Trophoblast cell (in vitro differentiated cells and primary cell): ENCODE measurements around the gene JUP.

ENCODE experiments used
- DNase-seq, 2 donors: peaks; one replicate each; pipeline ENCODE4 v3.0.0-alpha.2; 2016
- H2AFZ ChIP-seq: 2 replicates; pipeline ENCODE4 v1.6.1; 2013; ENCODE audit warnings: low read length, moderate library complexity, mild to moderate bottlenecking; ENCODE audit not compliant: insufficient read depth, poor library complexity
- H2AK5ac ChIP-seq: 2 replicates; pipeline ENCODE4 v1.6.1; 2013; ENCODE audit warnings: mild to moderate bottlenecking, low read length
- H2BK120ac ChIP-seq: 2 replicates; pipeline ENCODE4 v1.6.1; 2013; ENCODE audit warnings: low read length, mild to moderate bottlenecking, moderate library complexity; ENCODE audit not compliant: insufficient read depth, poor library complexity
- H2BK12ac ChIP-seq: 2 replicates; pipeline ENCODE4 v1.6.1; 2013; ENCODE audit warnings: mild to moderate bottlenecking, low read length, moderate library complexity
- H2BK5ac ChIP-seq: 2 replicates; pipeline ENCODE4 v1.6.1; 2013; ENCODE audit warnings: low read length, low read depth, moderate library complexity, mild to moderate bottlenecking; ENCODE audit not compliant: poor library complexity
- H3K14ac ChIP-seq: 2 replicates; pipeline ENCODE4 v1.6.1; 2013; ENCODE audit warnings: mild to moderate bottlenecking, low read length
- H3K18ac ChIP-seq: 2 replicates; pipeline ENCODE4 v1.6.1; 2013; ENCODE audit warnings: mild to moderate bottlenecking, low read length
- H3K23ac ChIP-seq: 2 replicates; pipeline ENCODE4 v1.6.1; 2013; ENCODE audit warnings: low read length
- H3K27ac ChIP-seq: 2 replicates; pipeline ENCODE4 v1.5.1; 2013; ENCODE audit warnings: low read depth, mild to moderate bottlenecking, inconsistent platforms, low read length, moderate library complexity
- H3K27me3 ChIP-seq: 2 replicates; pipeline ENCODE4 v1.6.1; 2013; ENCODE audit warnings: inconsistent platforms, mild to moderate bottlenecking, low read length, moderate library complexity; ENCODE audit not compliant: insufficient read depth
- H3K36me3 ChIP-seq, 2 experiments: 1 replicate in 1 of 2; 2 replicates in 1 of 2; pipeline ENCODE4 v1.6.1; 2013; ENCODE audit warnings: low read length in 2 of 2, mild to moderate bottlenecking in 2 of 2, moderate library complexity in 1 of 2; ENCODE audit not compliant: insufficient read depth in 2 of 2, control insufficient read depth in 1 of 2
- H3K4ac ChIP-seq: 2 replicates; pipeline ENCODE4 v1.6.1; 2013; ENCODE audit warnings: low read depth, mild to moderate bottlenecking, low read length, moderate library complexity
- H3K4me1 ChIP-seq, 2 experiments: 1 replicate in 1 of 2; 2 replicates in 1 of 2; pipeline ENCODE4 v1.6.1; 2013; ENCODE audit warnings: low read length in 2 of 2, mild to moderate bottlenecking in 2 of 2, moderate library complexity in 1 of 2; ENCODE audit not compliant: insufficient read depth in 2 of 2, control insufficient read depth in 1 of 2
- H3K4me2 ChIP-seq: 2 replicates; pipeline ENCODE4 v1.6.1; 2013; ENCODE audit warnings: inconsistent platforms, mild to moderate bottlenecking, low read length, moderate library complexity
- H3K4me3 ChIP-seq: 2 replicates; pipeline ENCODE4 v1.5.1; 2013; ENCODE audit warnings: mild to moderate bottlenecking, low read depth, low read length, inconsistent platforms
- H3K79me1 ChIP-seq: one replicate; pipeline ENCODE4 v1.6.1; 2013; ENCODE audit warnings: low read length
- H3K79me2 ChIP-seq: 2 replicates; pipeline ENCODE4 v1.6.1; 2013; ENCODE audit warnings: low read length, mild to moderate bottlenecking; ENCODE audit not compliant: control insufficient read depth, insufficient read depth, poor library complexity
- H3K9ac ChIP-seq: 2 replicates; pipeline ENCODE4 v1.6.1; 2013; ENCODE audit warnings: mild to moderate bottlenecking, low read length
- H3K9me3 ChIP-seq: 2 replicates; pipeline ENCODE4 v1.6.1; 2013; ENCODE audit warnings: low read depth, mild to moderate bottlenecking, control low read depth, inconsistent platforms, low read length; ENCODE audit not compliant: insufficient read depth
- H4K12ac ChIP-seq: 2 replicates; pipeline ENCODE4 v1.6.1; 2013; ENCODE audit warnings: low read depth, mild to moderate bottlenecking, low read length, moderate library complexity
- H4K8ac ChIP-seq: 2 replicates; pipeline ENCODE4 v1.6.1; 2013; ENCODE audit warnings: low read depth, mild to moderate bottlenecking, low read length, moderate library complexity
- H4K91ac ChIP-seq: one replicate; pipeline ENCODE4 v1.6.1; 2013; ENCODE audit warnings: low read depth, mild to moderate bottlenecking, low read length, moderate library complexity
- WGBS: extraction: QIAGEN DNeasy Blood & Tissue Kit; methylation state at CpG from one replicate; pipeline ENCODE4 v1.1.7; 2013; ENCODE audit warnings: missing lambda C conversion rate; ENCODE audit not compliant: insufficient read length, insufficient coverage; ENCODE audit errors: extremely low coverage; 5-methylcytosine and 5-hydroxymethylcytosine counted together

The JUP gene

DNA sequence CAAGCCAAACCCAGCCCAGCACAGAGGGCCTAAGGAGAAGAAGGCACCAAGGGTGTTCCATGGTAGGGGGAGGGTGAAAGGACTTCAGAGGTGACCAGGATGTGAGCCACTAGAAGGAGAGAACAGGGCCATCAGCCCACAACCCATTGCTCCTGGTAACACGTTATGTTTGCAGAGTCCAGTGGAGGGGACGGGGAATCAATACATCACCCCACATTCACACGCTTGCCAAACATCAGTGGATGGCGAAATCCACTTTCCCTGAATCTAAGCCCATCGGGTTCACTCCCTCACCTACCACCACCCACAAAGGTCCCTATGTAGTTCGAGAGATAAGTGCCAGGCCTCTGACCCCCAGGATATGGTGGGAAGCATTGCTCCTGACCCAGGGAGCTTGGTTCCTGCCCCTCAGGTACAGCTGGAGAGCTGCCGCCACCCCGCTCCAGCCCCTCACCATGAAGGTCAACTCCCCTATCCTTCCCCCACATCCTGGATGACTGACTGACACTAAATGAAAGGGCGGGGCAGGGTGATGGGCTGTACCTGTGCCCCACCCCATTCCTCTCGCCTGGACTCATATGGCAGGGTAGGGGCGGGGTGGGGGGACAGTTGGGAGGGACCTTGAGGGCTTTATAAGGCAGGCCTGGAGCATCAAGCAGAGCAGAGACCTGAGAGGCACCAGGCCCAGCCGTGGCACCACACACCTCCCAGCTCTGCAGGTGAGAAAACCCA, 74.7 kb downstream of the JUP start, which contains the start of gene GAST:
Gene GAST (plus strand): TSS at position 663 of the 732 bp plus-strand sequence. CDS start 3,106 bp downstream, outside the sequence.
- H3K27me3 ChIP-seq: no peaks in the 10 kb centered on the region
- H4K91ac ChIP-seq: no peak within 1 kb of the TSS
- H4K8ac ChIP-seq: no peak within 1 kb of the TSS
- H3K79me1 ChIP-seq: peaks cover 3% of the 10 kb centered on the region
- peak within 1 kb of the TSS; percentile 8 for H3K4me3 ChIP-seq
- H3K9me3 ChIP-seq: no peaks in the 10 kb centered on the region
- no peak within 1 kb of the TSS for H2BK5ac ChIP-seq
- H2BK12ac ChIP-seq: no peak within 1 kb of the TSS
- H3K27ac ChIP-seq: no peak within 1 kb of the TSS
- H3K9ac ChIP-seq: no peak within 1 kb of the TSS
- no peak within 1 kb of the TSS for H3K4ac ChIP-seq
- peaks cover 0 to 2% of the 10 kb centered on the region in 2 experiments for H3K4me1 ChIP-seq
- H3K23ac ChIP-seq: no peak within 1 kb of the TSS
- no peak within 1 kb of the TSS for H2AK5ac ChIP-seq
- no peaks in the 10 kb centered on the region for H3K36me3 ChIP-seq
- DNase-seq: no peak
- no peak within 1 kb of the TSS for H4K12ac ChIP-seq
- no peak within 1 kb of the TSS for H3K18ac ChIP-seq
- H3K79me2 ChIP-seq: peaks cover 2% of the 10 kb centered on the region
- H2AFZ ChIP-seq: no peak within 1 kb of the TSS
- H2BK120ac ChIP-seq: no peak within 1 kb of the TSS
- WGBS: no CpG with 5 or more reads among the region's 12 CpGs
- no peak within 1 kb of the TSS for H3K4me2 ChIP-seq
- no peak within 1 kb of the TSS for H3K14ac ChIP-seq

DNA sequence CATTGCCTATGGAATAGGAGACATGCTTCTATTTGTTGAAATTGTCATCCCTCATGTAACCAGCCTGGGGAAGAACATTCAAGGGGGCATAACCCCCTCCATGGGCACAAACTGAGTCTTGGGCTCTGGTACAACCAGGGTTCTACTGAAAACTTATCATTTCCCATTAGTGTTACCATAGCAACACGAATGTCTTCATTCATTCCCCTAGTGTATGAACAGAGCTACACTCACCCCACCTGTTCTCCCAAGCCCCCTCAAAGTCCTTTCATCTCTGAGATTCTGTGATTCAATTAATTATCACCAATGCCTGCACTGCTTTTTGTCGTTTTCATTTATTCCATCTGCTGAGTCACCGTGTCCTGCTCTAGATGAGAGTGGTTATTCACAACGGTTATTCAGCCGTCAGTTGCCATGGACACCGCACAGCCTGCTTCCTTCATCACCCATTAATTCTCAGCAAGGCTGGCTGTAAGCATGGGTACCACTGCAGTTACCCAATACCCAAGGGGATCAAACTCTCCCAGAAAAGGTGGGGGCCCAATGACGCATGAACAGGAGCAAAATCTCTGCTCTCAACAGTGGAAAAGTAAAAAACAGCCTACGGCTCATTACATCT, 75.9 kb downstream of the JUP start:
- peaks cover 3% of the 10 kb centered on the region for H3K9me3 ChIP-seq
- no peak overlapping the region for H3K18ac ChIP-seq
- no peak overlapping the region for H4K8ac ChIP-seq
- peaks cover 0 to 1% of the 10 kb centered on the region in 2 experiments for H3K4me1 ChIP-seq
- H3K4me2 ChIP-seq: no peak overlapping the region
- no peak overlapping the region for H3K27ac ChIP-seq
- H3K4me3 ChIP-seq: no peak overlapping the region
- H3K9ac ChIP-seq: no peak overlapping the region
- H3K79me2 ChIP-seq: no peaks in the 10 kb centered on the region
- H2BK120ac ChIP-seq: no peak overlapping the region
- H3K14ac ChIP-seq: no peak overlapping the region
- no peak overlapping the region for H2AK5ac ChIP-seq
- no peak overlapping the region for H2BK5ac ChIP-seq
- H3K23ac ChIP-seq: no peak overlapping the region
- no peak overlapping the region for H4K12ac ChIP-seq
- no peaks in the 10 kb centered on the region for H3K27me3 ChIP-seq
- H2BK12ac ChIP-seq: no peak overlapping the region
- WGBS: no CpG with 5 or more reads among the region's 8 CpGs
- H3K79me1 ChIP-seq: no peaks in the 10 kb centered on the region
- H2AFZ ChIP-seq: no peak overlapping the region
- no peaks in the 10 kb centered on the region for H3K36me3 ChIP-seq
- no peak overlapping the region for H3K4ac ChIP-seq
- no peak overlapping the region for H4K91ac ChIP-seq
- peak in 1 of 2 donors; percentile 7 for DNase-seq

DNA sequence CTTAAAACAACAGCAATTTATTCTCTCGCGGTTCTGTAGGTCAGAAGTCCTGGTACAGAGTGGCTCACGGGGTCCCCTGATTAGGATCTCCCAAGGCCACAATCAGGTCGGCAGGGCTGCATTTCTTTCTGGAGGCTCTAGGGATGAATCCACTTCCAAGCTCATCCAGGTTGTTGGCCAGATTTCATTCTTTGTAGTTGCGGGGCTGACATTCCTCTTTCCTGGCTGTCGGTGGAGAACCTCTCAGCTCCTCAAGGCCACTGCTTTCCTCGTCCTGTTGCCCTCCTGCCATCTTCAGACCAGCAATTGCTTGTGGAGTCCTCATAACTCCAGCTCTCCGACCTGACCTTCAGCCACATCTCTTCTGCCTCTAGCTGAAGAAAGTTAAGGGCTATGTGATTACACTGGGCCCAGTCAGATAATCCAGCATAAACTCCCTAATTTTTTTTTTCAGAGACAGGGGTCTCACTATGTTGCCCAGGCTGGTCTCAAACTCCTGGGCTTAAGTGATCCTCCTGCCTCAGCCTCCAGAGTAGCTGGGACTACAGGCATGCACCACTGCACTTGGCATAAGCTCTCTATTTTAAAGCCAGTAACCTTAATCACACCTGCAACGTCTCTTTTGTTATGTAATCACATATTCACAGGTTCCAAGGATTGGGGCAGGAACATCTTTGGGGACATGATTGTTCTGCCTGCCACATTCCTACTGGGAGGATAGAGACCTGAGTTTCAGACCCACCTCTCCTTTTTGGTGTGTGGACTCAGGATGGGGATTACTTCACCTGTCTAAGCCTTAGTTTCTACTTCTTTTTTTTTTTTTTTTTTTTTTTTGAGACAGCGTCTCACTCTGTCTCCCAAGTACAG, 78.5 kb downstream of the JUP start:
- H3K23ac ChIP-seq: no peak overlapping the region
- no peak overlapping the region for H4K12ac ChIP-seq
- no peak overlapping the region for H3K18ac ChIP-seq
- no peaks in the 10 kb centered on the region for H3K79me1 ChIP-seq
- H4K8ac ChIP-seq: no peak overlapping the region
- no peak overlapping the region for H2BK12ac ChIP-seq
- no peak for DNase-seq
- no peaks in the 10 kb centered on the region for H3K79me2 ChIP-seq
- H2BK5ac ChIP-seq: no peak overlapping the region
- no peak overlapping the region for H2AK5ac ChIP-seq
- no peaks in the 10 kb centered on the region for H3K36me3 ChIP-seq
- no CpG with 5 or more reads among the region's 10 CpGs for WGBS
- H3K4me1 ChIP-seq: peaks cover 0 to 4% of the 10 kb centered on the region in 2 experiments
- H3K4me3 ChIP-seq: no peak overlapping the region
- no peak overlapping the region for H3K27ac ChIP-seq
- no peak overlapping the region for H4K91ac ChIP-seq
- no peak overlapping the region for H2BK120ac ChIP-seq
- peaks cover 3% of the 10 kb centered on the region for H3K9me3 ChIP-seq
- no peak overlapping the region for H3K9ac ChIP-seq
- no peaks in the 10 kb centered on the region for H3K27me3 ChIP-seq
- no peak overlapping the region for H3K4me2 ChIP-seq
- no peak overlapping the region for H2AFZ ChIP-seq
- H3K4ac ChIP-seq: no peak overlapping the region
- H3K14ac ChIP-seq: no peak overlapping the region

DNA sequence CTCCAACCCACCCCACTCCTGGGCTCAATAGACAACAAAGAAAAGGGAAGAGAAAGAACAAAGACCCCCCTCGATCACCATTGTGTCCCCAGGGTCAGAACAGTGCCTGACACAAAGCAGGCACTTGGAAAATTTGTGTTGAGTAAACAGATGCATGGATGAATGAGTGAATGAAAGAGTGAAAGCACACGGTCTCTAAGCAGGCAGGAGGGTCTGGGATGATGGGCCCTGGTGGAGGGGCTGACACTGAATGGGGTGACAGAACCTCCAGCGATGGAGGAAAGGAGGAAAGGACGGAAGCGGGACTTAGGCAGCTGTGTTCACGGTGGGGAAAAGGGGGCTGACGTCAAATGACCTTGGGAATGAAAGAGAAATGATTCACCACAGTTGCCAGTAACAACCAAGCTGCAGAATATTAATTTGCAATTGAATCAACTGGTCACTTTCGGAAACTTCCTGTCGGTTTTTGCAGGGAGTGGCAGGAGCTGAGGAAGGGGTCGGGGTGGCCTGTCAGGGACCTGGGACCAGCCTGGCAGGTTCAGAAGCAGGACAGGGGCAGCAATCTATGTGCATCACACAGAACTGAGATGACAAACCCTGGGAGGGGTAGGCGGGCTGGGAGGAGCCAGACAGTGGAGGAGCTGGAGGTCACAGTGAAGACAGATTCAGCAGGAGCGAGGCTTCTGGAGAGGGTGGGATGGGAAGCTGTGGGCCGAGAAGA, 81.1 kb downstream of the JUP start:
- H3K9ac ChIP-seq: no peak overlapping the region
- no peaks in the 10 kb centered on the region for H3K36me3 ChIP-seq
- WGBS: no CpG with 5 or more reads among the region's 13 CpGs
- no peak overlapping the region for H2AFZ ChIP-seq
- H2BK5ac ChIP-seq: no peak overlapping the region
- H3K27me3 ChIP-seq: no peaks in the 10 kb centered on the region
- H3K23ac ChIP-seq: no peak overlapping the region
- no peaks in the 10 kb centered on the region for H3K79me2 ChIP-seq
- H3K14ac ChIP-seq: no peak overlapping the region
- peaks cover 0 to 4% of the 10 kb centered on the region in 2 experiments for H3K4me1 ChIP-seq
- H4K8ac ChIP-seq: no peak overlapping the region
- H3K9me3 ChIP-seq: peaks cover 3% of the 10 kb centered on the region
- no peak overlapping the region for H4K12ac ChIP-seq
- H4K91ac ChIP-seq: no peak overlapping the region
- no peak overlapping the region for H2BK120ac ChIP-seq
- H3K4me2 ChIP-seq: no peak overlapping the region
- H2AK5ac ChIP-seq: no peak overlapping the region
- no peak overlapping the region for H3K4me3 ChIP-seq
- H3K79me1 ChIP-seq: no peaks in the 10 kb centered on the region
- H3K18ac ChIP-seq: no peak overlapping the region
- H3K4ac ChIP-seq: no peak overlapping the region
- H3K27ac ChIP-seq: no peak overlapping the region
- DNase-seq: no peak
- no peak overlapping the region for H2BK12ac ChIP-seq
